Osteoblast (primary cell): ENCODE measurements around the gene SP140. TPM values are rescaled to one million over a fixed set of nuclear protein-coding genes. Genes with fewer than 3 reads are reported as not detected.

Source experiments
- DNase-seq: peaks from one replicate; pipeline ENCODE4 v3.0.0; 2011; ENCODE audit warnings: low spot score, mixed read lengths; ENCODE audit not compliant: insufficient read length; ENCODE audit errors: missing footprints
- H2AFZ ChIP-seq: 2 replicates; pipeline ENCODE4 v1.6.0; 2011; ENCODE audit warnings: mild to moderate bottlenecking, low read length
- H3K27ac ChIP-seq: 2 replicates; pipeline ENCODE4 v1.5.1; 2011; ENCODE audit warnings: mild to moderate bottlenecking, low read depth, low read length, moderate library complexity
- H3K27me3 ChIP-seq: 2 replicates; pipeline ENCODE4 v1.6.0; 2012; ENCODE audit warnings: mild to moderate bottlenecking, control low read depth, inconsistent platforms, low read length, moderate library complexity; ENCODE audit not compliant: insufficient read depth
- H3K36me3 ChIP-seq: 2 replicates; pipeline ENCODE4 v1.5.1; 2011; ENCODE audit warnings: mild to moderate bottlenecking, low read length, control low read depth, moderate library complexity; ENCODE audit not compliant: insufficient read depth
- H3K4me1 ChIP-seq: 2 replicates; pipeline ENCODE4 v1.5.1; 2011; ENCODE audit warnings: mild to moderate bottlenecking, low read length, control low read depth, moderate library complexity; ENCODE audit not compliant: insufficient read depth
- H3K4me2 ChIP-seq: 2 replicates; pipeline ENCODE4 v1.6.0; 2011; ENCODE audit warnings: mild to moderate bottlenecking, low read length; ENCODE audit not compliant: insufficient read depth
- H3K4me3 ChIP-seq: fragments of 200-600 bp; sonication (generic); 3 replicates; pipeline ENCODE4 v1.5.1; 2012; ENCODE audit warnings: mild to moderate bottlenecking, low read length, inconsistent platforms; ENCODE audit not compliant: insufficient read depth
- H3K79me2 ChIP-seq: 2 replicates; pipeline ENCODE4 v1.6.0; 2012; ENCODE audit warnings: mild to moderate bottlenecking, low read length, control low read depth, inconsistent platforms; ENCODE audit not compliant: insufficient read depth
- H3K9me3 ChIP-seq: 2 replicates; pipeline ENCODE4 v1.5.1; 2011; ENCODE audit warnings: low read depth, low read length, control low read depth
- H4K20me1 ChIP-seq: 2 replicates; pipeline ENCODE4 v1.6.0; 2012; ENCODE audit warnings: mild to moderate bottlenecking, low read length, control low read depth; ENCODE audit not compliant: insufficient read depth
- CTCF ChIP-seq: IDR thresholded peaks from 2 replicates; pipeline ENCODE4 v1.5.1; 2011; ENCODE audit warnings: mild to moderate bottlenecking, low read depth, low read length, moderate library complexity; ENCODE audit errors: extremely low read depth
- total RNA-seq: library from RNA; depleted of rRNA; stranded (reverse); fragments of >200 nt; gene quantifications from 2 replicates; pipeline ENCODE4 v1.2.3, GENCODE V29; 2012

Gene SP140
- total RNA-seq, 1 donor, result 0.36 TPM

DNA sequence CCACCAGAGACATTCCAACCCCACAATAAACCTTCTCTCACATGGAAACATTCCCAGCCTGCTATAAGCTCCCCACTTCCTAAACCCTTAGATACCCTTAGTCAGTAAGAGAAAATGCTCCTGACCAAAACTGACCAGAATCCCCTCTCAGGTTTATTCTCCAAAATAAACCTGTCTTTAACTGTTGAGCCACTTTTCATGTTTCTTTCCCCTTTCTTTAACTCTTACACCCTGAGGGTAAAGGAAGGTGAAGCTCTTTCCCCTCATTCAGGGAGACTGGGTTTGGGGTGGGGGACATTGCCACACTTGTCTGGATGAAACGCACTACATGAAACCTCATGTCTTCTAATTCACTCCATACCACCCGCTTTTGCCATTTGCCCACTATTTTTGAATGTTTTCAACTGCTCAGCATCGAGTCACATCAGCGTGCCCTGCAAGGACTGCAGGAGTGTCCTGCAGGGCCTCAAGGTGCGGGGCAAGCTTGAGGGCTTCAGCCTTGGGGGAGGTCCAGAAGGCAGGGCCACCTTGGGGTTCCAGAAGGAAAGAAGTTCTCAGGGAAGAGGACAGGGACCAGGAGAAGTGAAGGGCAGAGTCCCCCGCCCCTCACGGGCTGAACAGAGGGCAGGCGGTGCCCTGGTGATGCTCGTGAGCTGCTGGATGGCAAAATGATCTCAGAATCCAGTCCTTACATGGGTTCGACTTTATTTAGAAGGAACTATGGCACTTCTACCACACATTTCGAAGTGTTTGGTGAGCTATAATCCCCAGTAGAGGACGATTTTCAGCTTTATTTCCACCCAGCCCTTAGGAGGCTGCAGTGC, 97.2 kb downstream of the SP140 start:
- TF ChIP-seq CTCF, result no peak
- Histone ChIP-seq H3K27me3 (no peaks in the 10 kb centered on the region), H3K4me3 (no peak overlapping the region), H3K36me3 (no peaks in the 10 kb centered on the region), H3K4me1 (peaks cover 10% of the 10 kb centered on the region), H2AFZ (no peak overlapping the region), H3K27ac (no peak overlapping the region), H3K4me2 (no peak overlapping the region), H4K20me1 (no peaks in the 10 kb centered on the region), H3K79me2 (peaks cover 8% of the 10 kb centered on the region), H3K9me3 (peaks cover 6% of the 10 kb centered on the region)
- DNase-seq, result no peak

GRCh38 chr2:230323385-230324106, 98.0 kb downstream of the SP140 start:
- no peak overlapping the region for H2AFZ ChIP-seq

DNA sequence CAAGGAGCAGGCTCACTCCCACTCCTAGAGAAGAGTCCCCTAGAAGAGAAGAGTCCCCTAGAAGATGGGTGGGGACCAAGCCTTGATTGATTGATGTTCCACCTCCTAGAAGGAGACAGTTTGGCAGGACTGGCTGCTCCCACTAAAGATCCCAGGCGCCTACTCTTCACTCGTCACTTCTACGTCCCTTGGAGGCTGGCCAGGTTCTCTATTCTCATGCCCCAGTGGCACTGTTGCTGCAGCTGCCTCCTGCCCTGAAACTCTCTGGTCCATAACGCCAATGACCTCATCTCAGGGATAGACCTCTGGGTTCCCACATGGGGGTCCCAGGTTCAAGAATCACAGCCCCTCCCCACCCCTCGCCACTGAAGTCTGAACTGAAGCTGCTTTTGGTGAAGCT, 99.0 kb downstream of the SP140 start:
- H3K36me3 ChIP-seq, result no peaks in the 10 kb centered on the region
- no peaks in the 10 kb centered on the region for H4K20me1 ChIP-seq
- H3K79me2 ChIP-seq, result peaks cover 23% of the 10 kb centered on the region
- no peak for DNase-seq
- H3K27me3 ChIP-seq, result no peaks in the 10 kb centered on the region
- H2AFZ ChIP-seq, result no peak overlapping the region
- peaks cover 15% of the 10 kb centered on the region for H3K4me1 ChIP-seq
- H3K9me3 ChIP-seq, result peaks cover 6% of the 10 kb centered on the region
- no peak overlapping the region for H3K27ac ChIP-seq
- H3K4me3 ChIP-seq, result no peak overlapping the region
- TF ChIP-seq CTCF, result no peak
- no peak overlapping the region for H3K4me2 ChIP-seq

More at GRCh38 chr2:230323385-230324106, 98.0 kb downstream of the SP140 start:
- Histone ChIP-seq H3K4me1 (peaks cover 15% of the 10 kb centered on the region), H3K36me3 (no peaks in the 10 kb centered on the region), H3K4me3 (no peak overlapping the region), H4K20me1 (no peaks in the 10 kb centered on the region), H3K4me2 (no peak overlapping the region), H3K9me3 (peaks cover 6% of the 10 kb centered on the region), H3K27ac (no peak overlapping the region), H3K27me3 (no peaks in the 10 kb centered on the region), H3K79me2 (peaks cover 13% of the 10 kb centered on the region)
- no peak for DNase-seq
- TF ChIP-seq CTCF, result no peak
